Endothelial cell of umbilical vein (primary cell): ENCODE results near the gene UGGT2.

ENCODE experiments used
- EZH2 ChIP-seq: IDR thresholded peaks from 2 replicates; pipeline ENCODE4 v1.6.1; 2012; ENCODE audit warnings: borderline replicate concordance, low read depth, mild to moderate bottlenecking, moderate library complexity, low read length, inconsistent platforms; ENCODE audit not compliant: severe bottlenecking
- JUN ChIP-seq: IDR thresholded peaks from 2 replicates; pipeline ENCODE4 v1.6.1; 2011; ENCODE audit warnings: borderline replicate concordance, low read depth; ENCODE audit not compliant: insufficient read length, insufficient read depth
- POLR2A ChIP-seq: IDR thresholded peaks from 2 replicates; pipeline ENCODE4 v1.6.1; 2012; ENCODE audit warnings: low read depth, mild to moderate bottlenecking, control low read depth, low read length
- POLR2AphosphoS5 ChIP-seq: IDR thresholded peaks from 2 replicates; pipeline ENCODE4 v1.6.1; 2012; ENCODE audit warnings: low read depth, mild to moderate bottlenecking, control low read depth, low read length, moderate library complexity; ENCODE audit not compliant: insufficient read depth
- TF ChIP-seq, protein P1 (sequence below), 2 donors: IDR thresholded peaks; 1 replicate in 1 of 2; 2 replicates in 1 of 2; pipeline ENCODE4 v1.5.1; 2011; ENCODE audit warnings: low read length in 2 of 2, mild to moderate bottlenecking in 2 of 2, moderate library complexity in 2 of 2, control low read depth in 1 of 2, inconsistent platforms in 1 of 2, low read depth in 1 of 2; ENCODE audit not compliant: insufficient read depth in 1 of 2; ENCODE audit errors: extremely low read depth in 1 of 2
- TF ChIP-seq, protein P2 (sequence below): IDR thresholded peaks from 2 replicates; pipeline ENCODE4 v1.6.1; 2011; ENCODE audit not compliant: insufficient read depth, insufficient read length

DNA sequence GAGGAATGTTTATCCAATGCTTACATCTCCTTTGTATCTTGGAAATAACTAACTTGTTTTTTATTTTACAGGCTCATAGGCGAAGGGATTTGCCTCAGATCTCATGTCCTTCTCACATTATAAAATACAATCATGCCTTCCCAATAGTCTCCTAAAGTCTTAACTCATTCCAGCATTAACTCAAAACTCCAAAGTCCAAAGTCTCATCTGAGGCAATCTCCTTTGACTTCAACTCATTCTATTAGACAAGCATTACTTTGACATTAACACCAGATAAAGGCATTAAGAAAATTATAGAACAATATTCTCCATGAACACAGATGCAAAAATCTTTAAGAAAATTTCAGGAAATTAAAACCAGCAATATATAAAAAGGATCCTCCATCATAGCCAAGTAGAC, 238.7 kb downstream of the UGGT2 start:
- no peak for TF ChIP-seq EZH2
- TF ChIP-seq, protein P1, sequence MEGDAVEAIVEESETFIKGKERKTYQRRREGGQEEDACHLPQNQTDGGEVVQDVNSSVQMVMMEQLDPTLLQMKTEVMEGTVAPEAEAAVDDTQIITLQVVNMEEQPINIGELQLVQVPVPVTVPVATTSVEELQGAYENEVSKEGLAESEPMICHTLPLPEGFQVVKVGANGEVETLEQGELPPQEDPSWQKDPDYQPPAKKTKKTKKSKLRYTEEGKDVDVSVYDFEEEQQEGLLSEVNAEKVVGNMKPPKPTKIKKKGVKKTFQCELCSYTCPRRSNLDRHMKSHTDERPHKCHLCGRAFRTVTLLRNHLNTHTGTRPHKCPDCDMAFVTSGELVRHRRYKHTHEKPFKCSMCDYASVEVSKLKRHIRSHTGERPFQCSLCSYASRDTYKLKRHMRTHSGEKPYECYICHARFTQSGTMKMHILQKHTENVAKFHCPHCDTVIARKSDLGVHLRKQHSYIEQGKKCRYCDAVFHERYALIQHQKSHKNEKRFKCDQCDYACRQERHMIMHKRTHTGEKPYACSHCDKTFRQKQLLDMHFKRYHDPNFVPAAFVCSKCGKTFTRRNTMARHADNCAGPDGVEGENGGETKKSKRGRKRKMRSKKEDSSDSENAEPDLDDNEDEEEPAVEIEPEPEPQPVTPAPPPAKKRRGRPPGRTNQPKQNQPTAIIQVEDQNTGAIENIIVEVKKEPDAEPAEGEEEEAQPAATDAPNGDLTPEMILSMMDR (IDR thresholded peaks at IDR 0.05; ENCODE audit: extremely low read depth in 1 of 2, insufficient read depth in 1 of 2, low read depth in 1 of 2, low read length in 2 of 2) = no peak
- TF ChIP-seq POLR2A = no peak
- no peak for TF ChIP-seq POLR2AphosphoS5
- TF ChIP-seq JUN = no peak
- TF ChIP-seq, protein P2, sequence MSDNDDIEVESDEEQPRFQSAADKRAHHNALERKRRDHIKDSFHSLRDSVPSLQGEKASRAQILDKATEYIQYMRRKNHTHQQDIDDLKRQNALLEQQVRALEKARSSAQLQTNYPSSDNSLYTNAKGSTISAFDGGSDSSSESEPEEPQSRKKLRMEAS = no peak
